GM19099 (cell line): ENCODE data around the gene ANKRD6.

Source experiments
- POLR2A ChIP-seq: IDR thresholded peaks from 3 replicates; pipeline ENCODE4 v1.6.1; 2011; ENCODE audit warnings: low read depth; ENCODE audit not compliant: insufficient read length; ENCODE audit errors: extremely low read depth

The ANKRD6 gene

DNA sequence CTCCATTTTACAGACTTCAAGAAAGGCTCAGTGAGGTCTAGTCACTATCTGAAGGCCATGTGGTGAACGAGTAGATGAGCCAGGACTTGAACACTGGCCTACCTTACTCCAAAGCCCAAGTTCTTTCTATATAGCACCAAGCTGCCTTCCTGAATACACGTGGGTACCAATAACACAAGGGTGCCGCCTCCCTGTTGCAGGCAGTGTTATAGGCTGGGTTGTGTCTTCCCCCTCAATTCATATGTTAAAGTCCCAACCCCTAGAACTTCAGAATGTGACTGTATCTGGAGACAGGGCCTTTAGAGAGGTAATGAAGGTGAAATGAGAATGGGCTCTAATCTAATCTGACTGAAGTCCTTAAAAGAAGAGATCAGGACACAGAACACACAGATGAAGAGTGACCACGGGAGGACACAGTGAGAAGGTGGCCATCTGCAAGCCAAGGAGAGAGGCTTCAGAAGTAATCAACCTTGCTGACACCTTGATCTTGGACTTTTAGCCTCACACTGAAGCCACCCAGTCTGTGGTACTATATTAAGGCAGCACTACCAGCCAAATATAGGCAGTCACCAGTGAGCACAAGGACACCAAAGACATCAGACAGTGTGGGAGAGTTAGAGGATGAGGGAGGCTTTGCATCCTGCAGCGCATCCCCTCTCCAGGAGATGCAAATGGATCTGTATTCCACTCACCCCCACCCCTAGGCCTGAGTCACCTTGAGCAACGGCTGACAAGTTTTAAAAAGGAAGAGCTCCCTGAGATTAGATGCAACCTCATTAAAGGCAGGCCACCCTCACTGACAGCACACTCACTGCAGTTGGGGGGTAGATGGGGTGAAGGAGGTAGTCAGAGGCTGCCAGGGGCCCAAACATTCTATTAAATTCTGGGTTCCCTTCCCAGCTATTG lies 246.5 kb downstream of the ANKRD6 start:
- TF ChIP-seq POLR2A = no peak

DNA sequence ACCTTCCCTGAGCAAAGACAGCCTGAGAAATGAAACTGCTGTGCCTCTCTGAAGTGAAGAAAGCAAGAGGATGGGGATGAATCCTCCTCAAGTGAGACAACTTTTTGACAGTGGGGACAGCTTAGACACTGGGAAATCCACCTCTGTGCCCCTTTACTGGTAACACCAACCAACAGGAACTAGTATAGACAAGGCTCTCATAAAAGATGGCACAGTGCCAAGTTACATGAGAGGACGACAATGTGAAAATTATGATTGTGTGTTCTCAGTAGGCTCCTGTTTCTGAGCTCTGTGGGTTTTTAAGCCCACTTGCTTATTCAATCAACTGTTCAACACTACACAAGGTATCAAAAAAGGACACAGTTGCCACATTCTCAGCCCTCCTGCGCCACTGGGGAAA lies 247.2 kb downstream of the ANKRD6 start:
- no peak for TF ChIP-seq POLR2A

DNA sequence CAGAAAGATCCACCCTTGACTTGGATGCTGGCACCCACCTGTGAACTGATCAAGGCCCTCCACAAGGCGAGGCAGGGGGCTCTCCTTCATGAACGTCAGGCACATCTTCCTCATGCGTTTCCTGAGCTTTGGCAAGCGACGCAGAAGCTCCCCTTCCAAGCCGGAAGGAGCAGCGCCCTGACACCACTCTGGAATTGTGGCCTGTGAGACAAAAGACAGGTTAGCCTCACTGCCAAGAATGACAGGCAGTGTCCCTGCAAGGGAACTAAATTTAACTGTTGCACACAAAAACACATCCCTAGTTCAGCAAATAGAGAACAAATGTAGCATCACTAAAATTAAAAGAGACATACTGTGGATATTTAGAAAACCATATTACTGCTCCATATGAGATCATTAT lies 247.6 kb downstream of the ANKRD6 start:
- no peak for TF ChIP-seq POLR2A

DNA sequence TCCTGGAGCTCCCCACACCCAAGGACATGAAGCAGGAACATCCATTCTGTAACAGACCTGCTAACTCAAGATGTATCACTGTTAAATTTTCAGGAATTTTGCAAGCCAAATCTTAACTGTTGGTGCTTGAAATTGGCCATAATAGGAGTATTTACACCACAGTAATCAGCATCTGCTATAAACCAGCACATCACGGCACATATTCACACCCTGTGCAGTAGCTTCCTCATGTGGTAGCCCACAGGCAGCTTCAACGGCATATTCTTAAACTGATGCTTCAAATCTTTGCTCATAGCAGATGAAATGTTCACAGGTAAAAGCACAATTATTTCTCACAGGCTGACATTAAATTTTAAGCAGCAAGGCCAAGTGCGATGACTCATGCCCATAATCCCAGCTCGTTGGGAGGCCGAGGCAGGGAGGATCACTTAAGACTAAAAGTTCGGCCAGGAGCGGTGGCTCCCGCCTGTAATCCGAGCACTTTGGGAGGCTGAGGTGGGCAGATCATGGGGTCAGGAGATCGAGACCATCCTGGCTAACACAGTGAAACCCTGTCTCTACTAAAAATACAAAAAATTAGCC lies 249.1 kb downstream of the ANKRD6 start:
- TF ChIP-seq POLR2A = no peak

DNA sequence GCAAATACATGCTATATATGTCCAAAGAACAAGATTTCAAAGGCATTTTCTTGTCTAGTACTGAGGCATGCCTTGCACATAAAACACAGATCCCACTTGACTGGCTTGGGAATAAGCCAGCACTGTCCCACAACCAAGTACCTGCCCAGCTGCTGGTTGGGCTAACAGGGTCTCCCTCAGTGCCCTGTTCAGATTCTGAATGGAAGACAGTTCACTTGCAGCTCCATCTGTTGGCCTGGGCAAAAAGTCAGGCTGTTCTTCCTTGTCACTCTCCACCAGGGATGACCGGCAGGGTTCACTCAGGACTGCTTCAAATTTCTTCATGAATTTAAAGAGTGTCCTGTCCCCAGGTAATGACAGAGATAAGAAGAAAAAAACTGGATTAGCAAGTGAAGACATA lies 250.0 kb downstream of the ANKRD6 start:
- TF ChIP-seq POLR2A = no peak
